WERI-Rb-1 (cell line): ENCODE measurements around the gene CCDC142.
A peak's percentile ranks its signal among the peaks of the same experiment; 100 is the strongest.

ENCODE experiments used
- DNase-seq: peaks from one replicate; pipeline ENCODE4 v3.0.0-alpha.2; 2020
- H3K27ac ChIP-seq: fragments of 250-450 bp; sonication (Bioruptor Pico); 2 replicates; pipeline ENCODE4 v1.5.1; 2020; ENCODE audit warnings: mild to moderate bottlenecking, moderate library complexity
- H3K27me3 ChIP-seq: fragments of 250-450 bp; sonication (Bioruptor Pico); 2 replicates; pipeline ENCODE4 v1.5.1; 2021; ENCODE audit warnings: mild to moderate bottlenecking, low read depth, moderate library complexity; ENCODE audit not compliant: insufficient read depth, severe bottlenecking
- H3K36me3 ChIP-seq: fragments of 250-450 bp; sonication (Bioruptor Pico); 2 replicates; pipeline ENCODE4 v1.5.1; 2020; ENCODE audit warnings: mild to moderate bottlenecking, moderate library complexity
- H3K4me3 ChIP-seq: 2 replicates; pipeline ENCODE4 v1.5.1; 2011; ENCODE audit warnings: low read depth, mild to moderate bottlenecking, control low read depth, low read length
- H3K9me3 ChIP-seq: fragments of 250-450 bp; sonication (Bioruptor Pico); 2 replicates; pipeline ENCODE4 v1.5.1; 2021; ENCODE audit warnings: mild to moderate bottlenecking, moderate library complexity; ENCODE audit not compliant: severe bottlenecking
- CTCF ChIP-seq: IDR thresholded peaks from 2 replicates; pipeline ENCODE4 v1.5.1; 2011; ENCODE audit warnings: low read depth, mild to moderate bottlenecking, control low read depth, inconsistent platforms, low read length

Gene CCDC142

GRCh38 chr2:74426181-74426758 lies 56.5 kb downstream of the CCDC142 start:
- H3K36me3 ChIP-seq, result peaks cover 48% of the 10 kb centered on the region
- no peaks in the 10 kb centered on the region for H3K27me3 ChIP-seq
- no peak overlapping the region for H3K27ac ChIP-seq
- no peaks in the 10 kb centered on the region for H3K9me3 ChIP-seq
- TF ChIP-seq CTCF, result no peak
- H3K4me3 ChIP-seq, result no peak overlapping the region
- DNase-seq, result peak; percentile 54

- Histone ChIP-seq H3K36me3 (peaks cover 46% of the 10 kb centered on the region), H3K27ac (no peak overlapping the region), H3K9me3 (no peaks in the 10 kb centered on the region), H3K27me3 (no peaks in the 10 kb centered on the region), H3K4me3 (no peak overlapping the region)
- no peak for TF ChIP-seq CTCF
- no peak for DNase-seq
Measured at GRCh38 chr2:74425523-74425922, 57.3 kb downstream of the CCDC142 start.

- Histone ChIP-seq H3K4me3 (no peak overlapping the region), H3K27me3 (no peaks in the 10 kb centered on the region), H3K27ac (no peak overlapping the region), H3K9me3 (no peaks in the 10 kb centered on the region), H3K36me3 (peaks cover 41% of the 10 kb centered on the region)
- no peak for TF ChIP-seq CTCF
- no peak for DNase-seq
Measured at GRCh38 chr2:74424995-74425406, 57.8 kb downstream of the CCDC142 start.

GRCh38 chr2:74424139-74424992 lies 58.4 kb downstream of the CCDC142 start:
- H3K27ac ChIP-seq, result no peak overlapping the region
- DNase-seq, result no peak
- TF ChIP-seq CTCF, result no peak

More at GRCh38 chr2:74424139-74424992, 58.4 kb downstream of the CCDC142 start:
- Histone ChIP-seq H3K36me3 (peaks cover 35% of the 10 kb centered on the region), H3K9me3 (no peaks in the 10 kb centered on the region), H3K27me3 (no peaks in the 10 kb centered on the region), H3K4me3 (no peak overlapping the region)
